ENCODE data around the gene ABITRAM.
A peak's percentile ranks its signal among the peaks of the same experiment; 100 is the strongest.

GRCh38 chr9:108889649-108890067 lies 44.5 kb upstream of the ABITRAM start:
- no peak for TF ChIP-seq POLR2A (IDR thresholded peaks at IDR 0.05; ENCODE audit: insufficient read depth in 1 of 2, low read depth in 2 of 2, low read length in 2 of 2)
- peak; percentile 77; the same call in 1 of the 2 replicates for TF ChIP-seq FOXJ3 (CRISPR knock-in tag; IDR thresholded peaks at IDR 0.05; ENCODE audit: borderline replicate concordance)
- no peak for TF ChIP-seq FOXK1 (CRISPR knock-in tag; IDR thresholded peaks at IDR 0.05; ENCODE audit: borderline replicate concordance, low read depth)
- peak; percentile 48; the same call in 1 of the 2 replicates for TF ChIP-seq ZGPAT (CRISPR knock-in tag; IDR thresholded peaks at IDR 0.05)
- TF ChIP-seq CTCF (CRISPR knock-in tag; IDR thresholded peaks at IDR 0.05) = peak; percentile 76
- no peak for TF ChIP-seq PAX8 (CRISPR knock-in tag; IDR thresholded peaks at IDR 0.05; ENCODE audit: borderline replicate concordance)
- no peak for TF ChIP-seq MXD1 (CRISPR knock-in tag; IDR thresholded peaks at IDR 0.05)
- no peak for TF ChIP-seq KDM6A (CRISPR knock-in tag; IDR thresholded peaks at IDR 0.05; ENCODE audit: low read depth)
- TF ChIP-seq JUN (CRISPR knock-in tag; IDR thresholded peaks at IDR 0.05) = no peak
